HG03354 (cell line): ENCODE data around the gene DNASE1.
"Not testable (repeated sequence)": the region's sequence is repeated elsewhere in the genome, so short reads cannot be mapped to it uniquely, and the experiment has no call there.

Experiments used
- ATAC-seq: cut with Tn5 transposase; IDR thresholded peaks from one replicate; pipeline ENCODE4 v1.9.1; 2021; ENCODE audit warnings: mild to moderate bottlenecking; ENCODE audit not compliant: unreplicated experiment, poor library complexity, severe bottlenecking

Gene DNASE1

DNA sequence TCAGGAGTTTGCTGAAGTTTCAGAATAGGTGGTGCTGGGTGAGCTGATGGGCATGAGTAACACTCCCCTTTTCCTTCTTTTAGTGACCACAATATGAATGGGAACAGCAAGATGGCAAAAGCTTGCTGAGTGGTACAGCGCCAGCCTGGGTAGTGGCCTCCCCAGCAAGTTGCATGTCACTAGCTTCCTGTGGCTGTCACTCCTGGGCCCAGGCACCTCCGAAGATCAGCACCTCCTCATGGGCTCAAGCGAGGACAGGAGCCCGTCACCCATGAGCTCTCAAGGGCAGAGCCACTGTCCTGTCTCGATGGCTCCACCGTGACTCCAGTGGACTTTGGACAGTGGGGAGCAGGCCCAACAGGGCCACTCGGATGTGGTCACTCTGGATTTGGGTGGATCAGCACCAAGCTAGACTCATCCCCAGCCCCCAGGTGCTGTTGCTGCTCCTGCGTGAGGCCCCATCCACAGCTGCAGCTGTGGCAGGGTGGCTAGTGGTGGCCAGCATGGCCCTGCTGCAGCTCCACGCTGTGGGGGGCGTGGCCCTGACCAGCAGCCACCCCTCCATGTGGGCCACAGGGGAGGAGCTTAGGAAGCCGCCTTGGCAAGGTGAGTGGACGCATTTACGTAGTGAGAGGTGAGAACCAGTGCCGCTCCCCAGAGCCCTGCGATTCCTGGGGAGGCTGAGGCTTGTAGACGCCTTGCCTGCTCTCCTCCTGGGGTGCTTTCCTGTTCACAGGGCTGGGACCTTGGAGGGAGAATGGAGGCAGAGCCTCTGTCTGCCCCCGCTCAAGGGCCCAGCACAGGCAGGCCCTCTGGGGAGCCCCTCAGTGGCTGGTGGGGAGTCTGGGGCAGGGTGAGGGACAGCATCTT, 13.6 kb upstream of the DNASE1 start:
- ATAC-seq, result no peak

DNA sequence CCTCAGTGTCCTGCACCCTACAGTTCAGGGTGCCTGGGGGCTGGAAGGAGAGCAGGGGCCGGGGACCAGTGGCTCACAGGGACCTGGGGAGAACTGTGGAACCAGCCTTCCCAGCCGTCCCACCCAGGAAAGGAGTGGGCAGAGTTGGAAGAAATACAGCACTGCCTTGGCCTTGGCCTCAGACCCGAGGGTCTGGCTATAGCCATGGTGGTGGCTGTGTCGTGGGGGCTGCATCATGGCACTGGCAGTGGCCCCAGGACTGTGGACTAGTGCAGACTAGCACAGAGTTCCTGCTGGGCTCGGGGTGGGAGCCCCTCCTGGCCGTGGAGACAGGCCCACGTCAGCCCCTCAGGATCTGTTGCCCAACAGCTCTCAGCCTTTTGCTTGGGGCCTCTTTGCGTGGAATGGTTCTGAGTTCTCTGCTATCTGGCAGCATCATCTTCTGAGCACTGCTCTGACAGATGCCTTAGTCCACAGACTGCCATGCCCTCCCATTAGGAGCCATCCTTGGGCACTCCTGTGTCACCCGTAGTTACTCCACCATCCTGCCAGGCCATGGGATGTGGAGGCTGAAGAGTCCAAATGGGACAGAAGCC, 12.6 kb upstream of the DNASE1 start:
- no peak for ATAC-seq

DNA sequence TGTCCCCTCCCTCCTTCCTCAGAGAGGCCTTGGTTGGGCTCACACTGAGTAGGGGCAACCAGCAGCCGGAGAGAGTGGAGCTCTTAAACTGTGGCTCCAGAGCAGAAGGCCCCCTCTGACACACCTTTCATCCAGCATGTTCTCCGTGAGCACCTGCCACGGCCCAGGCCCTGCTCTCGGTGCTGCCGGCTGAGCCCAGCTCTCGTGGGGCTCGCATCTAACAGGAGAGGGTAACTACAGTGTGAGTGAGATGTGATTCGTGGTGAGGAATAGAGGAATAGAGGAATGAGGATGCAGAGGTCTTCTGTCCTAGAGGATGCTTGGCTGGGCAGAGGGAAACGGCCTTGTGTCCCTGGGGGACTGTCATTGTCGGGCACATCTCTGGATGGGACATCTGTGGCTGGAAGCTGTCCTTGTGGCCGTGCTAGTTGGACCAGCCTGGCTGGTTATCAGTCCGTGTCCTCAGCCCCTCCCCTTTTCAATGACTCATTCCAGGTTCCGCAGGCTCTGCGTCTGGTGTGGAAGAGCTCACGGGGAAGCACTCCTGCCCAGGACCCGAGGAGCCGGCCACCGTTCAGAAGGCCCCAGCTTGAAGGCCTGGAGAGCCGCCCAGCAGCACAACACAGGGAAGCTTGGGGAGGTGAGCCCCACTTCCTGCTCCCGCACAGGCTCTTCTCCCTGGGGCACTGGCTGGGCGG, 11.9 kb upstream of the DNASE1 start:
- no peak for ATAC-seq

DNA sequence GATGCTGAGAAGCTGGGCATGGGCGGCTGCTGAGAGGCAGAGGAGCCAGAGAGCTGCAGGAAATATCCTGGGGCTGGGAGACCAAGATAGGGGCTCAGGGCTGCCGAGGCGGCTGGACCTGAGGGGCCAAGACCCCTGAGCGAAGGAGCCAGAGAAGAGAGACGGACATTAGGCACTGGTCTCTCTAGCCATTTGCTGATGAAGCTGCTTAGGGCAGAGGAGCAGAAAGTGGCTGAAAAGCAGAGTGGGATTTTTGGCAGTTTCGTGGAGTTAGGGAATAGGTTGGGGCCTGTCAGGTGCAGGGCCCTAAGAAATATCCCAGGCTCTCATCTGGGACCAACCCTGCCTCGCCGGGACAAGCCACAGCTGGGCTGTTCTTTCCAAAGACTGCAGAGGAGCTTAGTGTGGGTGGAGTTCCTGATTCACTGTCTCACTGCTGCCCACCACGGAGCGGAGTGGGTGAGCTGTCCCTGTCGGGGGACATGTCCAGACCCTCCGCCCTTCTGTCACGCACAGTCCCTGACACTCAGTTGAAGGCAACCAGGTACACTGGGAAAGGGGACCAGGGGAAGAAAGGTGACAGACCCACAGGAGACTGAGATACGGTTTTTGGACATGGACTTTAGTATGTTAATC, 11.3 kb upstream of the DNASE1 start:
- ATAC-seq, result no peak

DNA sequence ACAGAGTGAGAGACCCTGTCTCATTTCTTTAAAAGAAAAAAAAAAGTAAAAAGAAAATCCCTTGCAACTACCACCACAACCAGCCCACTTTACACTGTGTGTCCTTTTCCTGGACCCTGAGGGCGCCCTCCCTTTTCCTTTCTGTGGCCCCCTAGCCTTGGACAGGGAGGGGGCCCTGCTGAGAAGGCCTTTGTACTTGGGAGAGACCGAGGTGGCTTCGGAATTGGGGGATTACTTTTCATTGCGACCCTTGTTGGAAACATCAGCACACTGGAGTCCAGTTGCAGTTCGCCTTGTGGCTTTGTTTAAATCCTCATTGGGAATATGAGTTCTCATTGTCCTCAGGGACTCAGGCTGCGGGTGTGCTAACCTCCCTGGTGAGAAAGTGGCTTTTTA, 9.4 kb upstream of the DNASE1 start:
- ATAC-seq, result no peak

DNA sequence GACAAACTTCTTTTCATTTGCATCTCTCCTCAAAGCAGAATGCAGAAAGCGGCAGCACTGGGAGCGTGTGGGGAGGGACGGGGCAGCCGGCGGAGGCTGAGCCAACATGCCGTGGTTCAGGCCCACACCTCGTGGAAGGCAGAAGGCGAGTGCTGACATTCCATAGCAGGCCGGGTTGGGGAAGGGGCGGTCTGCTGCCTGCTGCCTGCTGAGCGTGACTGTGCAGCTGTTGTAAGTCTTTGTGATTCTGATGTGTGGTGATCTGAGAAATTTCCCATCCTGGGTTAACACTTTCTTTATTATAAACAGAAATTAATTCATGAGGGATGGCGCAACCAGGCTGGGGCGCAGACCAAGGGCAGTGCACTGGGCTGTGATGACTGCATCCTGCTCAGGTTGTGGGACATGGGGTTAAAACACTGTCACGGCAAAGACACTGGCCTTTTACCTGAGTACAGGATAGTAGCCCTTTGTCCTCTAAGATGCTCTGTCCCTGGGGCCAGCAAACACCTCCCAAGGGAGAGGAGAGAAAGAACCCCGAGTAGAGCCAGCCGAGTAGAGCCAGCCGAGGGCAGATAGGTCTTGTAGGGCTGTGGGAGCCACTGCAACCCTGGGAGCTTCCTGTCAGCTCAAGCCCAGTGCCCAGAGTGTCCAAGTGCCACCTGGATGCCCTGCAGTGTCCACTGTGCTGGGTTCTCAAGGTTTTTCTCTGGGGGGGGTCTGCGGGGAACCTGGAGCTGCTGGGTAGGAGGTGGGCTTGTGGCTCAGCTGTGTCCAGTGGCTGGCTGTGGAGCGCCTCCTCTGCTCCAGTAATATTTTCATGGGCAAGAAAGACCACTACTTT, 8.8 kb upstream of the DNASE1 start:
- ATAC-seq, result no peak

DNA sequence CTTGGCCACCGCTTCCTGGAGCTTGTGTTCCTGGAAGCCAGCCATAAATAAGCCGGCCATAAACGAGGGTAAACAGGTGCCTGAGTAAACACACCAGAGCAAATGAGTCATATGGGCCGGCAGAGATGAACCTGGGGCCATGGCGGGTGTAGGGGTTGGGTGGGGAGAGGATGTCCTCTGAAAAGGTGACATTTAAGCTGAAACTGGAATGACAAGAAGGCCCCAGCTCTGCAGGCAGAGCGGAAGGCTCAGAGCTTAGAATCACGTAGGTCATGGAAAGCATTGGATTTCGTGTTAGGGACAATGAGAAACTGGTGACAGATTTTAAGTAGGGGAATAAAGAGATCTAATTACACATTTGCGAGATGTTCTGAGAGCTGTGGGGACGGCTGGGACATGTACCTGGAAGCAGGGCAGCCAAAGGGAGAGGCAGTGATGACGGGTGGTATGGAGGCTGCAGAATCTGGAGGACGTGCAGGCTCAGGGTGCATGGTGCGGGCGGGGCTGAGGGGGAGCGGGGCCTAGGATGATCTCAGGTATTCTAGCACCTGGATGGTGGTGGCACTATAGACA, 8.1 kb upstream of the DNASE1 start:
- no peak for ATAC-seq

DNA sequence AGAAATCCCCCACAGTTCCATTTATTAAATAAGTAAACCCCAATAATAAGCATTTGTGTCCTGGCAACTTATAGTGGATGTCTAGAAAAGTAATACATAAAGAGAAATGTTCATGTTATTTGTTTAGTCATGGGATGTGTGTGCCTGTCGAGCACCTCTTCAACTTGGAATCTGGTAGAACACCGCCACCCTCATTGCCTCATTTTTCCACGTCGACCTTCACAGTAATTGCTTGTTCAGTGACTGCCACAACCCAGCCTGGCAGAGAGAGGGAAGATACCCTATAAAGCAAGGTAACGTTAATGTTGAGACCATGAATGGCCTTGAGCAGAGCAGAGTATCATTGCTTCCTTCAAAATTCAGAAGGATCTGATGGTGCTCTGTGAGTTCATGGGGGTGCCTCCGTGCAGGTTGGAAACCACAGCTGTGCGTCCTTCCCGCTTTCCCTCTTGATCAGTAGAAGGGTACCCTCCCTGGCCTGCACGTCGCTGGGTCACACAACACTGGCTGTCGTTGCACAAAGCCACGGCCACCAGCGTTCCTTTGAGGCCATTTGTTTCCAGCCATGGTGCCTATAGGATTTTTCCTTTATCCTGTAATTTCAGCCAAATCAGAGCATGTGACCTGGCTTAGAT, 3.7 kb upstream of the DNASE1 start:
- no peak for ATAC-seq

DNA sequence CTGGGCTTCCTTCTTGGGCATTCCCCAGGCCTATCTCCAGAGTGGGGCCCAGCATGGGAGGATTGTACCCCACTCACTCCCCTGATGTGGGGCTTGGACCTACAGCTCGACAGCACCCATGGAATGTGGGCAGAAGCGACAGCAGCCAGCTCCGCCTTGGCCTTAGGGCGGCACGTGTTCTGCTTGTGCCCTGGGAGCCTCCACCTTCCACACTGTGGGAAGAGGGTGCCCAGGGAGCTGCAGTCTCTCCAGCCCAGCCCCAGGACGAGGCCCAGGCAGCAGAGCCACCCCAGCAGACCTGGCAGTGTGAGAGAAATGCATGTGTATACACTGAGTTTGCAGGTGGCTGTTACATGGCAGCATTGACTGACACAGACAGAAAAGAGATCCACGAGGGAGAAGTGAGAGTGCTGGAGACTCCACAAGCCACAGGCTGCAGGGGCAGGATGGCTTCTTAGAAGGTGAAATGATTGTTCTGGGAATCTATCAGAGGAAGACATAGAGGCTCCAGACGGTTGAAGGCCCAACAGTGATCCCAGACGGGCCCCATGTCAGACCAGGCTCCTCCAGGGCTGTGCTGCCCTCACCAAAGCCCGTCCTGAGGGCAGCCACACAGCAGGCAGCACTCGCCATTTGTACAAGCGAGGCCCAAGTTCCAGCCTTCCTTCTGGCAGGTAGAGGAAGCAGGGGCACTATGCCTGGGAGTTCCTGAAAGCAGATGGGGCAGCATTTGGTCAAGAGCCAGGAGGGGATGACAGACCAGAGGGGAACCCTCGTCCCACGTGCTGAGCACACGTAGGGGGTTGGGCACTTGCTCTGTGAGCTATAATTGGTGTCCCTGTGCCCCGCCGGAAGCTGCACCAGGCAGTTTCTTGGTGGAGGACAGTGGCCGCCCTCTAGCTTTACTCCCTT, 2.8 kb upstream of the DNASE1 start:
- ATAC-seq, result no peak

DNA sequence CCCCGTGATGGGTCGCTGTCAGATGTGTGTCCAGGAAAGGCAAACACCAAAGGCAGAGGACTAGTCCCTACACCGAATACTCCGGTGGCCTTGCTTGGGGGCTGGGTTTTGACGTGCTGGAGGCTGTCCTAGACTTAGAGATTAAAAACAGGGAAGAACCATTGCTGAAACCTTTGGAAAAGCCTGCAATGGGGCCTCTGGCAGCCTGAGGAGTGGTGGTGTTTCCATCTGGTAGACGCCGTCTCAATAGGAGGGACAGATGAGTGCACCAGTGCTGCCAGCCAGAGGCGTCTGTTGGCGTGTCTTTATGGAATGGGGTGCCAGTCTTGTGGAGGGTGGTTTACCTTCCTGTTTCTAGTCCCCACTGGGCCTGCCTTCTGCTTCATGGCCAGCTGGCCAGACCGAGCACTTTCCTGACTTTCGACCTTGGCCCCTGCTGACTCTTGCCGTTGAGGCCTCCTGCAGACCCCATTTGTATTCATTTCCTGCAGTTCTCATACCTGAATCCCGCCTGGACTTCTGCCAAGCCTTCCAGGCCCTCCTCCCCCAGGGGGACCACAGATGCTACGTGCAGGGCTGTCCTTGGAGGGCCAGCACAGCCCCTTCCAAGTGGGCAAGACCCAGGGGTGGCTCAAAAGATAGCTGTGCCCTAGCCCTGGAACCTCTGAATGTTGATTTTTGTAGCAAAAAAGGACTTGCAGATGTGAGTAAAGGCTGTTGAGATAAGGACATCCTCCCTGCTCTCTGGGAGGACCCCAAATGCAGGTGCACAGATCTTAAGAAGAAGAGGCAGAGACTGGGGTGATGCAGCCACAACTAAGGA, 1.9 kb upstream of the DNASE1 start:
- no peak for ATAC-seq

DNA sequence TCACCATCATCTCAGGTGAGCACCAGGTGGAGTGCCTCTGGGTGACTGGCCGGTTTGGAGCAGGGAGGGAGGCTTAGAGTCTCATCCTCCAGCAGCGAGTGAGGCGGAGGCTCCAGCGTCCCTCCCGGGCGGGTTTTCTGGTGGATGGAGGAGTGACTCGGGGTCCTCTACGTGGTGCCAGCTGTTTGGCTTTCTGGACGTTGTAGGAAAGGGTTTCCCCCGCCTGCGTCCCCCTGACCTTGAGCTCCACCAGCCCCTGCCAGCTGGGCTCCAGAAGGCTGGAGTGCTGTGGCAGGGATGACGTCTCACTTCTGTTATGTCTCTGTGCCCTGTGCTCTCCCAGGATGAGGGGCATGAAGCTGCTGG, 522 bp downstream of the DNASE1 start:
- ATAC-seq, result no peak

DNA sequence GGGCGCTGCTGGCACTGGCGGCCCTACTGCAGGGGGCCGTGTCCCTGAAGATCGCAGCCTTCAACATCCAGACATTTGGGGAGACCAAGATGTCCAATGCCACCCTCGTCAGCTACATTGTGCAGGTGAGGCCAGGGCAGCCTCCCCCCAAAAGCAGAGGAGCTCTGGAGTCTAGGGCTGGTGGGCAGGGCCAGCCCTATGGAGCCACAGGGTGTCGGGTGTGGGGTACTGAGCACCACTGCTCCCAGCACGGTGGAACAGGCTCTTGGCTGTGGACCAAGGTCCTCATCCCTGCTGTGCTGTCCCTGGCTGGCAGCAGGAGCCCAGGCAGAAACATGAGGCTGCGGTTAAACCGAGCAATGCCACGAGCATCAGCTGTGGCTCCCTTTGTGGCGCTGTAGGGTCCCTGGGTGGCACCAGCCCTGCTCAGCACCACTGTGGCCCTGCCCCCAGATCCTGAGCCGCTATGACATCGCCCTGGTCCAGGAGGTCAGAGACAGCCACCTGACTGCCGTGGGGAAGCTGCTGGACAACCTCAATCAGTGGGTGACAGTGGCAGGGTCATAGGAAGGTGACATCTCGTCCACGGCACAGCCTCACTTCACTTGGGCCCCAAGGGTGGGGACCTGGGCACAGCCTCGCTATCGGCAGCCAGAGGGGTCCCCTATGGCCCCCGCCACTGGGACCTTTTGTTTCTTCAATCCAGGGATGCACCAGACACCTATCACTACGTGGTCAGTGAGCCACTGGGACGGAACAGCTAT, 1.1 kb downstream of the DNASE1 start:
- ATAC-seq, result no peak

DNA sequence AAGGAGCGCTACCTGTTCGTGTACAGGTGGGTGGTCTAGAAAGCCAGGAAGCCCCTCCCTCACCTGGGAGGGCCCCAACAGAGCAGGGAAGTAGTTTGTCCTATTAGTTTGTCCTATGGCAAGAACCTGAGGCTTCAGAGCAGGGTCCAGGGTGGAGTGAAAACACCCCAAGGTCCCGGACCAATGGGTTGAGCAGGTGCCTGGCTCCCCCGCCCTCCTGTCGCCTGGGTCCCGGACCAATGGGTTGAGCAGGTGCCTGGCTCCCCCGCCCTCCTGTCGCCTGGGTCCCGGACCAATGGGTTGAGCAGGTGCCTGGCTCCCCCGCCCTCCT, 1.6 kb downstream of the DNASE1 start:
- not testable (repeated sequence) for ATAC-seq

DNA sequence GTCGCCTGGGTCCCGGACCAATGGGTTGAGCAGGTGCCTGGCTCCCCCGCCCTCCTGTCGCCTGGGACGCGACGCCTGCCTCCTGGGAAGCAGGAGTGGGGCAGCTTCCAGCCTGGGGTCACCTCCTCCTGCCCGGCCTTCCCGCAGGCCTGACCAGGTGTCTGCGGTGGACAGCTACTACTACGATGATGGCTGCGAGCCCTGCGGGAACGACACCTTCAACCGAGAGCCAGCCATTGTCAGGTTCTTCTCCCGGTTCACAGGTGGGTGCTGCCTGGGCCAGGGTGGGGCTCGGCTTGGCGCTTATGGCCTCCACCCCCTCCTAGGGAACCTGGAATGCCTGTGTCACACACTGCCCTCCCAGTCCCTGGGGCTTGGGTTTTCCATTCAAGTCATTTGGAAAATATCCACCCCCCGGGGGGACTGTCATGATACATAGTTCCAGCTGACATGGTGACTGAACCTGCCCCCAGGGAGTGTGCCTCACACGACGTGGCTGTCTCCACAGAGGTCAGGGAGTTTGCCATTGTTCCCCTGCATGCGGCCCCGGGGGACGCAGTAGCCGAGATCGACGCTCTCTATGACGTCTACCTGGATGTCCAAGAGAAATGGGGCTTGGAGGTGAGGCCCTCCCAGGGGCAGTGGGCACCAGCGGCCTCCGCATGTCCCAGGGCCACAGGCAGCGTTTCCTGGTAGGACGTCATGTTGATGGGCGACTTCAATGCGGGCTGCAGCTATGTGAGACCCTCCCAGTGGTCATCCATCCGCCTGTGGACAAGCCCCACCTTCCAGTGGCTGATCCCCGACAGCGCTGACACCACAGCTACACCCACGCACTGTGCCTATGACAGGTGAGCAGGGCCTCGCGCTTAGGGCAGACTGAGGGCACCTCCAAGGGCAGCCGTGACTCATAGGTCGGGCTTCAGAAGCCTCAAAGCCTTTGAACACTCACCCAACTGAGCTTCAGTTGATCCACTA, 2.3 kb downstream of the DNASE1 start:
- ATAC-seq, result no peak

DNA sequence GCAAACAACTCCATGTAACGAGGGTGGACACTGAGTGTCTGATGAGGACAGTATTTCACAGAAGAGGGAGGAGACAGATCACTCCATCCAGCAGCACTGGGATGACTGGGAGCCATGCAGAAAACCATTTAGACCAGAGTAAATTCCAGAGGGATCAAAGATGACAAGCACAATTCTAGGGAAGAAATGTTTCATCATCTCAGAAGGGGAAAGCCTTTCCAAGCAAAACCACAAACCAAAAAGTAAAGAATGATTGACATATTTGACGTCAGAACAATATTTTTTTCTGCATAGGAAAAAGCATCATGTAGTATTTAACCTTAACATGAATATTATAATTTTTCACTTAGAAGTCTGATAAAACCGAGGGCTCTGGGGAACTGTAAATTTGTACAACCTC, 4.8 kb downstream of the DNASE1 start:
- ATAC-seq, result no peak
